AG09309 (cell line): ENCODE data around the gene CSTPP1.
"Not testable (repeated sequence)": the region's sequence is repeated elsewhere in the genome, so short reads cannot be mapped to it uniquely, and the experiment has no call there.

Experiments used
- DNase-seq: peaks from one replicate; pipeline ENCODE4 v3.0.0-alpha.2; 2010; ENCODE audit warnings: low read depth
- H3K4me3 ChIP-seq: 2 replicates; pipeline ENCODE4 v1.5.1; 2011; ENCODE audit warnings: mild to moderate bottlenecking, low read depth, low read length, moderate library complexity; ENCODE audit not compliant: control insufficient read depth
- CTCF ChIP-seq: IDR thresholded peaks from 2 replicates; pipeline ENCODE4 v1.5.1; 2011; ENCODE audit warnings: mild to moderate bottlenecking, low read depth, low read length, inconsistent platforms; ENCODE audit not compliant: insufficient read depth, control insufficient read depth; ENCODE audit errors: missing control alignments

The CSTPP1 gene

GRCh38 chr11:46984987-46985386 is 48.4 kb downstream of the CSTPP1 start:
- H3K4me3 ChIP-seq: no peak overlapping the region
- DNase-seq: no peak
- TF ChIP-seq CTCF: no peak

GRCh38 chr11:46987183-46987582 is 50.6 kb downstream of the CSTPP1 start:
- no peak overlapping the region for H3K4me3 ChIP-seq
- no peak for TF ChIP-seq CTCF
- DNase-seq: no peak

GRCh38 chr11:46989810-46990487 is 53.4 kb downstream of the CSTPP1 start:
- not testable (repeated sequence) for DNase-seq, H3K4me3 ChIP-seq

- no peak for TF ChIP-seq CTCF
- no peak overlapping the region for H3K4me3 ChIP-seq
- no peak for DNase-seq
These were observed 54.8 kb downstream of the CSTPP1 start for GRCh38 chr11:46991391-46991790.

GRCh38 chr11:46992386-46992785 is 55.8 kb downstream of the CSTPP1 start:
- DNase-seq, H3K4me3 ChIP-seq: not testable (repeated sequence)

- DNase-seq, H3K4me3 ChIP-seq: not testable (repeated sequence)
These were observed 61.2 kb downstream of the CSTPP1 start for GRCh38 chr11:46997796-46998195.

- no peak overlapping the region for H3K4me3 ChIP-seq
- DNase-seq: no peak
- TF ChIP-seq CTCF: no peak
These were observed 62.7 kb downstream of the CSTPP1 start for GRCh38 chr11:46999217-46999616.

GRCh38 chr11:47000033-47000432 is 63.5 kb downstream of the CSTPP1 start:
- TF ChIP-seq CTCF: no peak
- no peak for DNase-seq
- no peak overlapping the region for H3K4me3 ChIP-seq
